Measurements from ENCODE around the gene MLNR. TPM values are rescaled to one million over a fixed set of nuclear protein-coding genes. Genes with fewer than 3 reads are reported as not detected.

Gene MLNR
- total RNA-seq, 1 experiment from 2014 or later = not detected

GRCh38 chr13:49271264-49271663 lies 51.1 kb downstream of the MLNR start:
- BruUV-seq (replicated peaks) = no TSS peak
- Histone ChIP-seq H3K9me2 (ENCODE audit: insufficient read depth) (no peaks in the 10 kb centered on the region), H3K9me3 (ENCODE audit: control insufficient read depth in 1 of 2, insufficient read depth in 1 of 2, low read depth in 1 of 2, low read length in 2 of 2) (no peaks in the 10 kb centered on the region), H3K4me2 (ENCODE audit: low read length) (no peak overlapping the region), H4K20me1 (ENCODE audit: insufficient read depth) (no peaks in the 10 kb centered on the region), H3K27ac (ENCODE audit: low read depth, low read length) (no peak overlapping the region), H3K36me3 (ENCODE audit: control insufficient read depth in 1 of 2, insufficient read depth in 2 of 2, low read length in 2 of 2) (no peaks in the 10 kb centered on the region; a peak in 1 of 4 replicates), H3K4me3 (replicated peaks in 1 of 2; ENCODE audit: low read depth in 1 of 2, low read length in 2 of 2) (no peak overlapping the region), H3K27me3 (ENCODE audit: insufficient read depth, low read length) (no peaks in the 10 kb centered on the region), H3K9ac (ENCODE audit: low read length) (no peak overlapping the region), H2AFZ (ENCODE audit: low read depth, low read length, poor library complexity, severe bottlenecking) (no peak overlapping the region), H3K4me1 (ENCODE audit: control insufficient read depth in 1 of 2, insufficient read depth in 2 of 2, low read length in 2 of 2) (no peaks in the 10 kb centered on the region), H3K79me2 (ENCODE audit: insufficient read depth, low read length) (no peaks in the 10 kb centered on the region)
- ChIA-PET POLR2A (no interaction called here), RAD21 (ENCODE audit: low non-redundant PET in 1 of 2, low total read pairs in 2 of 2, uncharacterized antibody in 2 of 2, unreplicated experiment in 2 of 2) (no interaction called here), CTCF (interaction anchor here (0.6 to 2.3 kb wide), 3 partner anchors 10 to 332 kb away, joined by 3 to 11 read pairs (median 4); no protein-coding TSS in a partner anchor)
- DNase-seq (ENCODE audit: low read depth, low spot score) = no peak
- ATAC-seq = no peak
- TF ChIP-seq ZBTB33 (IDR thresholded peaks at IDR 0.05; ENCODE audit: extremely low read depth, insufficient replicate concordance, low read length) (no peak), ZFX (IDR thresholded peaks at IDR 0.05) (no peak), JUND (IDR thresholded peaks at IDR 0.05) (no peak), RAD21 (IDR thresholded peaks at IDR 0.05; ENCODE audit: low read depth) (no peak), CEBPB (IDR thresholded peaks at IDR 0.05; ENCODE audit: low read depth) (no peak), EGR1 (IDR thresholded peaks at IDR 0.05; ENCODE audit: low read depth) (no peak), SRF (IDR thresholded peaks at IDR 0.05; ENCODE audit: low read depth) (no peak), SP1 (IDR thresholded peaks at IDR 0.05; ENCODE audit: low read depth) (no peak), POLR2A (IDR thresholded peaks at IDR 0.05; ENCODE audit: borderline replicate concordance, extremely low read depth, insufficient read depth, insufficient read length) (no peak), EZH2 (IDR thresholded peaks at IDR 0.05) (no peak), EZH2phosphoT487 (IDR thresholded peaks at IDR 0.05; ENCODE audit: borderline replicate concordance) (no peak), YY1 (IDR thresholded peaks at IDR 0.05; ENCODE audit: extremely low read depth, insufficient replicate concordance, low read depth, low read length) (no peak), ZNF274 (IDR thresholded peaks at IDR 0.05; ENCODE audit: low read depth, low read length) (no peak), FOSL1 (IDR thresholded peaks at IDR 0.05; ENCODE audit: low read depth) (no peak)
- TF ChIP-seq, protein P1, sequence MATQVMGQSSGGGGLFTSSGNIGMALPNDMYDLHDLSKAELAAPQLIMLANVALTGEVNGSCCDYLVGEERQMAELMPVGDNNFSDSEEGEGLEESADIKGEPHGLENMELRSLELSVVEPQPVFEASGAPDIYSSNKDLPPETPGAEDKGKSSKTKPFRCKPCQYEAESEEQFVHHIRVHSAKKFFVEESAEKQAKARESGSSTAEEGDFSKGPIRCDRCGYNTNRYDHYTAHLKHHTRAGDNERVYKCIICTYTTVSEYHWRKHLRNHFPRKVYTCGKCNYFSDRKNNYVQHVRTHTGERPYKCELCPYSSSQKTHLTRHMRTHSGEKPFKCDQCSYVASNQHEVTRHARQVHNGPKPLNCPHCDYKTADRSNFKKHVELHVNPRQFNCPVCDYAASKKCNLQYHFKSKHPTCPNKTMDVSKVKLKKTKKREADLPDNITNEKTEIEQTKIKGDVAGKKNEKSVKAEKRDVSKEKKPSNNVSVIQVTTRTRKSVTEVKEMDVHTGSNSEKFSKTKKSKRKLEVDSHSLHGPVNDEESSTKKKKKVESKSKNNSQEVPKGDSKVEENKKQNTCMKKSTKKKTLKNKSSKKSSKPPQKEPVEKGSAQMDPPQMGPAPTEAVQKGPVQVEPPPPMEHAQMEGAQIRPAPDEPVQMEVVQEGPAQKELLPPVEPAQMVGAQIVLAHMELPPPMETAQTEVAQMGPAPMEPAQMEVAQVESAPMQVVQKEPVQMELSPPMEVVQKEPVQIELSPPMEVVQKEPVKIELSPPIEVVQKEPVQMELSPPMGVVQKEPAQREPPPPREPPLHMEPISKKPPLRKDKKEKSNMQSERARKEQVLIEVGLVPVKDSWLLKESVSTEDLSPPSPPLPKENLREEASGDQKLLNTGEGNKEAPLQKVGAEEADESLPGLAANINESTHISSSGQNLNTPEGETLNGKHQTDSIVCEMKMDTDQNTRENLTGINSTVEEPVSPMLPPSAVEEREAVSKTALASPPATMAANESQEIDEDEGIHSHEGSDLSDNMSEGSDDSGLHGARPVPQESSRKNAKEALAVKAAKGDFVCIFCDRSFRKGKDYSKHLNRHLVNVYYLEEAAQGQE (IDR thresholded peaks at IDR 0.05; ENCODE audit: low read depth) = no peak
- TF ChIP-seq, protein P2, sequence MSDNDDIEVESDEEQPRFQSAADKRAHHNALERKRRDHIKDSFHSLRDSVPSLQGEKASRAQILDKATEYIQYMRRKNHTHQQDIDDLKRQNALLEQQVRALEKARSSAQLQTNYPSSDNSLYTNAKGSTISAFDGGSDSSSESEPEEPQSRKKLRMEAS (IDR thresholded peaks at IDR 0.05) = no peak
- TF ChIP-seq, protein P3, sequence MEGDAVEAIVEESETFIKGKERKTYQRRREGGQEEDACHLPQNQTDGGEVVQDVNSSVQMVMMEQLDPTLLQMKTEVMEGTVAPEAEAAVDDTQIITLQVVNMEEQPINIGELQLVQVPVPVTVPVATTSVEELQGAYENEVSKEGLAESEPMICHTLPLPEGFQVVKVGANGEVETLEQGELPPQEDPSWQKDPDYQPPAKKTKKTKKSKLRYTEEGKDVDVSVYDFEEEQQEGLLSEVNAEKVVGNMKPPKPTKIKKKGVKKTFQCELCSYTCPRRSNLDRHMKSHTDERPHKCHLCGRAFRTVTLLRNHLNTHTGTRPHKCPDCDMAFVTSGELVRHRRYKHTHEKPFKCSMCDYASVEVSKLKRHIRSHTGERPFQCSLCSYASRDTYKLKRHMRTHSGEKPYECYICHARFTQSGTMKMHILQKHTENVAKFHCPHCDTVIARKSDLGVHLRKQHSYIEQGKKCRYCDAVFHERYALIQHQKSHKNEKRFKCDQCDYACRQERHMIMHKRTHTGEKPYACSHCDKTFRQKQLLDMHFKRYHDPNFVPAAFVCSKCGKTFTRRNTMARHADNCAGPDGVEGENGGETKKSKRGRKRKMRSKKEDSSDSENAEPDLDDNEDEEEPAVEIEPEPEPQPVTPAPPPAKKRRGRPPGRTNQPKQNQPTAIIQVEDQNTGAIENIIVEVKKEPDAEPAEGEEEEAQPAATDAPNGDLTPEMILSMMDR (IDR thresholded peaks at IDR 0.05 in 2 of 3, conservative IDR thresholded peaks at IDR 0.05 in 1 of 3; ENCODE audit: borderline replicate concordance in 1 of 3, insufficient read depth in 1 of 3, low read depth in 2 of 3, low read length in 2 of 3) = no peak
- intact Hi-C loops (cut with micrococcal nuclease) = no loop called here
